ENCODE measurements around the gene AARSD1. TPM values are rescaled to one million over a fixed set of nuclear protein-coding genes. Genes with fewer than 3 reads are reported as not detected.

The AARSD1 gene, protein sequence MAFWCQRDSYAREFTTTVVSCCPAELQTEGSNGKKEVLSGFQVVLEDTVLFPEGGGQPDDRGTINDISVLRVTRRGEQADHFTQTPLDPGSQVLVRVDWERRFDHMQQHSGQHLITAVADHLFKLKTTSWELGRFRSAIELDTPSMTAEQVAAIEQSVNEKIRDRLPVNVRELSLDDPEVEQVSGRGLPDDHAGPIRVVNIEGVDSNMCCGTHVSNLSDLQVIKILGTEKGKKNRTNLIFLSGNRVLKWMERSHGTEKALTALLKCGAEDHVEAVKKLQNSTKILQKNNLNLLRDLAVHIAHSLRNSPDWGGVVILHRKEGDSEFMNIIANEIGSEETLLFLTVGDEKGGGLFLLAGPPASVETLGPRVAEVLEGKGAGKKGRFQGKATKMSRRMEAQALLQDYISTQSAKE
- 51.6 and 63.8 TPM in 2 replicates for polyA plus RNA-seq

DNA sequence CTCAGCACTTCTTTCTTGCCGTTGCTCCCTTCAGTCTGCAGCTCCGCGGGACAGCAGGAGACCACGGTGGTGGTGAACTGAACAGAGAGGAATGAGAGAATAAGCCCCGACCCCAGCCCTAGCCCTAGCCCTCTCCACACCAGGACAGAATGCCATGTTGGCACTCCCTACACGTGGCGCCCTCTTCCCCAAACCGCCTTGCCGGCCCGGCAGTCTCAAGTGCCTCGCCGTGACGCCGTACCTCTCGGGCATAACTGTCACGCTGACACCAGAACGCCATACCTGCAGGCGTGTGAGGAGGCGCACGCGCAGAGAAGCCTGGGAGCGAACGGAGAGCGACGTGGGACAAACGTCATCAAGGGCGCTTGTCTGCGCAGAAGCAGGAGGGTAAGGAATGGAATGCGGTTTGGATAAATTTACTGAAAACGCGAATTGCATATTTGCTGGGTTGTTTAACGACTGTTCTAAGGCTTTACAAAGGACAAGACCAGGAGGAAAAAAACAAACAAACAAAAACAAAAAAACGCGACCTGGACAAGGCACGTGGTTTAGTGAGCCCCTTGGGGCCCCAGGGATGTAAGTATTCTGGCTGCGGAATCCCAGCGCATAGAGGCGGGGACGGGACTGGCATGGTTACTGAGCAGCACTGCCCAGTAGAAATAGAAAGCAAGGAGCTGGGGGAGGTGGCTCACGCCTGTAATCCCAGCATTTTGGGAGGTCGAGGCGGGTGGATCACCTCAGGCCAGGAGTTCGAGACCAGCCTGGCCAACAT is at the start of gene AARSD1:
TSS of gene AARSD1 (minus strand) at position 294 of the 772 bp plus-strand sequence. CDS start at position 280, 14 bp downstream.

DNA sequence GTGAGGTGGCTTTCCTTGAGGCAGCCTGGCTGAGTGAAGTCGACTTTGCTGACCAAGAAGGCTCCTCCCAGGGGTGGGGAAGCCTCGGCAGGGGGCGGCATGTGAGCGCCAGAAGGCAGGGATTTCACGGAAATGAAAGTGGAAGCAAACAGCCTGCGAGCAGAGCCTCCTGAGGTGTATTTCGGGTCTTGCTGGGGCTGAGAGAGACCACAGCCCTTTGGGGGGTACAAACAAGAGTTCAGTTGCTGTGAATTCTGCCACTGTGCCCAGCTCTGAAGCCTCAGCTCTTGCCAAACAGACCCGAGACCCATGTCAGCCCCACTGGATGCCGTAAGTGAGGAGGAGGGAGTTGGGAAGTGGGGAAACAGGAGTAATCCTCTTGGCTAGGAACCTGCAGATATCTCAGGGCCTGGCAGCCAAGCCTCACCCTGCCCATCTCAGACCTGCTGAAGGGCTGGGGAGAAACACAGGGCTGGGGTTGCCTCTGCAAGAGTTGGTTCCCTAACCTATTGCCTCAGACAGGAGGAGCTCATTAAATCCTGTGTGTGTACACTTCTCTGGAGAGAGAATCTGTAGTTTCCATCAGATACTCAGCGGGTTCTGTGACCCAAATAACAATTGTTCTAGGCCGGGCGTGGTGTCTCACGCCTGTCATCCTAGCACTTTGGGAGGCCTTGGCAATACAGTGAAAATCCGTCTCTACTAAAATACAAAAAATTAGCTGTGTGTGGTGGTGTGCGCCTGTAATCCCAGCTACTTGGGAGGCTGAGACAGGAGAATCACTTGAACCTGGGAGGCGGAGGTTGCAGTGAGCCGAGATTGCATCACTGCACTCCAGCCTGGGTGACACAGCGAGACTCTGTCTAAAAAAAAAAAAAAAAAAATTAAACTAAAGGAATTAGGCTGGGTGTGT is 42.6 kb upstream of the AARSD1 start, which contains the start of gene IFI35:
TSS of gene IFI35 (plus strand) at position 146 of the 913 bp plus-strand sequence. CDS start at position 310, 164 bp downstream.

DNA sequence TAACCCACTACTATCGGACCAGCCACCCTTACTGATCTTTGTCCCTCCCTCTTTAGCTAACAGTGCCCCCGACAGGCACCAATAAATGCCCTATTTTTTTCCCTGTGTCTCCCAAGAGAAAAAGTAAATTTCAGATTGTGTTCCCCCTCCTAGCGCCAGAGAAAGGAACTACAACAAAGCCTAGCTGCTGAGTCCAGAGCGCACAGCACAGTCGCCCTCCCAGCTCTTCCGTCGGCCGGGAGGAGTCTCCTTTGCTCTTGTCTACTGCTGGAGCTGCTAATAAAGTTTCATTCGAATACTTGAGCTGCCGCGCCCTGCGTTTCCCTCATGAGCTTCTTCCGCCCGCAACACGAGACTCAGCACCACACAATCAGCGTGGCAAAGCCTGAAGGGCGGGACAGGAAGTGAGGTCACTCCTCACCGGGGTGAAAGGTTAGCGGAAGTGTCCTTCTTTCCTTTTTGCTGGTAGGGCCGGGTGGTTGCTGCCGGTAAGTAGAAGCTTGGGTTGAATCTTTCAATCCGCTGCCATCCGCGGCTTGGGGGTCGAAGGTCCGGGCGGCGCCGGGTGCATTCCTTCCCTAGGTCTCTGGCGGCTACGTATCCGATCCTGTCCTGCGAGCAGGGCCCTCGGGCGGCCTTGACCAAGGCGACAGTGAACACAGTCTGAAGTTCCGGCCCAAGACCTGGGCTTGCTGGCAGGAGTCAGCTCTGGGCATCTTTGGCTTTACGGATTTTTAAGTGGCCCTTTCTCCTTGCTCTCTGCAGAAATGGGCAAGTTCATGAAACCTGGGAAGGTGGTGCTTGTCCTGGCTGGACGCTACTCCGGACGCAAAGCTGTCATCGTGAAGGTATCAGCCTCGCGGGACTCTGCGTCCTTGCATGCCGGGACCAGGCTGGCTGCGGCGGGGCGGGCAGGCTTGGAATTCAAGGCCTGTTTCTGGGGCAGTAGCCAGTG is 34.0 kb upstream of the AARSD1 start, which contains the start of gene RPL27:
TSS of gene RPL27 (plus strand) at position 436 of the 955 bp plus-strand sequence. CDS start at position 768, 332 bp downstream.

DNA sequence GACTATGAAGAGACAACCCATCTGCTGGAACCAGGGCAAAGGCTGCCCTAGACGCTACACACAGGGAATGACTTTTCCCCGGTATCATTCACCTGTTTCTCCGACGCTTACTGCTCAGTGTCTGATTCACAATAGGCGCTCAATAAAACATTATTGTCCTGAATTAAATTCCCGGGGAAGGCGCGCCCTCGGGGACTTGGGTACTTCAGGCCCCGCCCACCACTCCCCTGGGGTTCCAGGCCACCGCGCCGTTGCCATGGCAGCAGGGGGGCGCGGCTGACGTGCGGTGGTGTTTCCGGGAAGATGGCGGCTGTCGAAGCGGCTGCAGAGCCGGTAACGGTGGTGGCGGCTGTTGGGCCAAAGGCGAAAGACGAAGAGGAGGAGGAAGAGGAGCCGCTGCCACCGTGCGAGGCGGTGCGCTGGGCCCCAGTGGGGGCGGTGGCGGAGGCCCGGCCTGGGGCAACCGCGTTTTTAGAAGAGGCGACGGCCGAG is 16.1 kb upstream of the AARSD1 start, which contains the start of gene RUNDC1:
TSS of gene RUNDC1 (plus strand) at position 292 of the 492 bp plus-strand sequence. CDS start at position 304, 12 bp downstream.

DNA sequence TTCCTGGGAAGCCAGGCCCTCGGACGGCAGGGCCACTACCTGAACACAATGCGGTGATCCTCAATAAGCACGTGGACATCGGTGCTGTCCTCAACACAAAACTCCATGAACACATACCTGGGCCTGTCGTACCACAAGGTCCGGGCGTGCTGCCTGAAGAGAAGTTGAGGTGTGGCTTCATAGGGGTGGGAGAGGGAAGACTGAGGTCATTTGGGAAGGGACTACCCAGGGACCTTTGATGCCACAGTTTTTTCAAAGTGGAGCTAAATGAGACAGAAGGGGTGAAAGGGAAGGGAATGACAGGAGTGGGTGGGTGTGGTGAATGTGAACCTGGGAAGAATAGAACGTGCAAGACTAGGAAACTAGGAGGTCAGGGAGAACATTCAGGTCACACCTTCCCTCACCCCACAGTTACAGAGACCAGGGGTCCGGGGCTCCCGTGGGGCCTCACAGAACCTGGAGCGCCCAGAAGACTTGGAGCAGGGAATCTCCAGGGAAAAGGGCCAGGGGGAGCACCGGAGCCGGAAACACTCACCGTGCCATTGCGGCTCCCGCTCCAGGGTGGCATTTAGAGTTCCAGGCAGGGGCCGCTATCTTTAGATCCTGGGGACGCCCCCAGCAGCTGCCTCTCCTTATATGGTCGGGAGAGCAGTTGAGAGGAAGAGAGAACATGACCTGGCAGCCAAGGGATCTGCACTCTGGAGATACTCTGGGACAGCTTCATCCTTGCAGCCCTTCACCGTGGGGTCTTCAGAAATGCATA is 15.4 kb upstream of the AARSD1 start, which contains the start of gene PTGES3L:
TSS of gene PTGES3L (minus strand) at position 570 of the 763 bp plus-strand sequence. CDS start at position 543, 27 bp downstream.

Other genes starting within 250 kb of the AARSD1 start
- gene EZH1, start 219.4 kb downstream of the AARSD1 start, polyA plus RNA-seq, result 49.6 and 72.0 TPM in 2 replicates
- 0.64 TPM in 1 of 2 replicates, not detected in the other for gene RAMP2, start 203.2 kb downstream of the AARSD1 start, polyA plus RNA-seq
- gene VPS25, start 191.0 kb downstream of the AARSD1 start, polyA plus RNA-seq, result 55.2 and 81.1 TPM in 2 replicates
- 0.20 TPM in 2 replicates for gene WNK4, start 183.8 kb downstream of the AARSD1 start, polyA plus RNA-seq
- gene COA3, start 165.8 kb downstream of the AARSD1 start, polyA plus RNA-seq, result 578 and 642 TPM in 2 replicates
- gene CNTD1, start 165.6 kb downstream of the AARSD1 start, polyA plus RNA-seq, result 2.1 and 4.4 TPM in 2 replicates
- gene BECN1, start 140.2 kb downstream of the AARSD1 start, polyA plus RNA-seq, result 42.3 and 53.5 TPM in 2 replicates
- 28.4 and 38.3 TPM in 2 replicates for gene PSME3, start 131.1 kb downstream of the AARSD1 start, polyA plus RNA-seq
- 0.22 TPM in 1 of 2 replicates, not detected in the other for gene AOC2, start 119.9 kb downstream of the AARSD1 start, polyA plus RNA-seq
- gene AOC3, start 113.3 kb downstream of the AARSD1 start, polyA plus RNA-seq, result not detected in 2 replicates
- not detected in 2 replicates for gene G6PC1, start 63.7 kb downstream of the AARSD1 start, polyA plus RNA-seq
- 0.23 TPM in 1 of 2 replicates, not detected in the other for gene PTGES3L, start 15.6 kb upstream of the AARSD1 start, polyA plus RNA-seq
- 13.3 and 14.2 TPM in 2 replicates for gene RUNDC1, start 16.1 kb upstream of the AARSD1 start, polyA plus RNA-seq
- 857 and 976 TPM in 2 replicates for gene RPL27, start 34.0 kb upstream of the AARSD1 start, polyA plus RNA-seq
- not detected in 2 replicates for gene IFI35, start 42.3 kb upstream of the AARSD1 start, polyA plus RNA-seq
- 5.5 and 6.8 TPM in 2 replicates for gene VAT1, start 57.9 kb upstream of the AARSD1 start, polyA plus RNA-seq
- gene RND2, start 60.8 kb upstream of the AARSD1 start, polyA plus RNA-seq, result 3.3 and 5.0 TPM in 2 replicates
- gene BRCA1, start 160.9 kb upstream of the AARSD1 start, polyA plus RNA-seq, result 4.7 and 6.9 TPM in 2 replicates
- gene NBR1, start 206.8 kb upstream of the AARSD1 start, polyA plus RNA-seq, result 33.8 and 42.9 TPM in 2 replicates
- gene TMEM106A, start 247.4 kb upstream of the AARSD1 start, polyA plus RNA-seq, result not detected in 2 replicates